NCI-H2171 (cell line): Measurements from ENCODE around the gene JARID2.

Experiments
- DNase-seq: peaks from one replicate; lab custom pipeline; 2025; lab: John Stamatoyannopoulos, UW

The JARID2 gene

GRCh38 chr6:15493437-15494168, 247.7 kb downstream of the JARID2 start:
- DNase-seq = peak; percentile 45

GRCh38 chr6:15495375-15495901, 249.6 kb downstream of the JARID2 start:
- DNase-seq = no peak

- no peak for DNase-seq
Measured at GRCh38 chr6:15496345-15497131, 250.7 kb downstream of the JARID2 start.

GRCh38 chr6:15498640-15499039, 252.8 kb downstream of the JARID2 start:
- no peak for DNase-seq

GRCh38 chr6:15499125-15499524, 253.3 kb downstream of the JARID2 start:
- no peak for DNase-seq

- no peak for DNase-seq
Measured at GRCh38 chr6:15499591-15499990, 253.7 kb downstream of the JARID2 start.

GRCh38 chr6:15500078-15500740, 254.3 kb downstream of the JARID2 start:
- DNase-seq = no peak

- DNase-seq = no peak
Measured at GRCh38 chr6:15500901-15501825, 255.3 kb downstream of the JARID2 start.

- no peak for DNase-seq
Measured at GRCh38 chr6:15501826-15502445, 256.1 kb downstream of the JARID2 start.

GRCh38 chr6:15502446-15503345, 256.8 kb downstream of the JARID2 start:
- DNase-seq = no peak

- DNase-seq = no peak
Measured at GRCh38 chr6:15503346-15503680, 257.4 kb downstream of the JARID2 start.

GRCh38 chr6:15504040-15504495, 258.2 kb downstream of the JARID2 start:
- no peak for DNase-seq

- DNase-seq = peak; percentile 45
Measured at GRCh38 chr6:15504581-15505350, 258.9 kb downstream of the JARID2 start.

- no peak for DNase-seq
Measured at GRCh38 chr6:15505463-15505918, 259.6 kb downstream of the JARID2 start.

GRCh38 chr6:15506066-15506465, 260.2 kb downstream of the JARID2 start:
- DNase-seq = no peak

GRCh38 chr6:15507221-15507620, 261.4 kb downstream of the JARID2 start:
- no peak for DNase-seq

- no peak for DNase-seq
Measured at GRCh38 chr6:15507746-15508145, 261.9 kb downstream of the JARID2 start.

- no peak for DNase-seq
Measured at GRCh38 chr6:15508441-15508871, 262.6 kb downstream of the JARID2 start.

GRCh38 chr6:15508931-15509330, 263.1 kb downstream of the JARID2 start:
- peak; percentile 41 for DNase-seq
